ENCODE results near the gene AMPD3. TPM values are rescaled to one million over a fixed set of nuclear protein-coding genes. Genes with fewer than 3 reads are reported as not detected.

The AMPD3 gene
- total RNA-seq, 1 experiment from 2014 or later, result 12.5 TPM

DNA sequence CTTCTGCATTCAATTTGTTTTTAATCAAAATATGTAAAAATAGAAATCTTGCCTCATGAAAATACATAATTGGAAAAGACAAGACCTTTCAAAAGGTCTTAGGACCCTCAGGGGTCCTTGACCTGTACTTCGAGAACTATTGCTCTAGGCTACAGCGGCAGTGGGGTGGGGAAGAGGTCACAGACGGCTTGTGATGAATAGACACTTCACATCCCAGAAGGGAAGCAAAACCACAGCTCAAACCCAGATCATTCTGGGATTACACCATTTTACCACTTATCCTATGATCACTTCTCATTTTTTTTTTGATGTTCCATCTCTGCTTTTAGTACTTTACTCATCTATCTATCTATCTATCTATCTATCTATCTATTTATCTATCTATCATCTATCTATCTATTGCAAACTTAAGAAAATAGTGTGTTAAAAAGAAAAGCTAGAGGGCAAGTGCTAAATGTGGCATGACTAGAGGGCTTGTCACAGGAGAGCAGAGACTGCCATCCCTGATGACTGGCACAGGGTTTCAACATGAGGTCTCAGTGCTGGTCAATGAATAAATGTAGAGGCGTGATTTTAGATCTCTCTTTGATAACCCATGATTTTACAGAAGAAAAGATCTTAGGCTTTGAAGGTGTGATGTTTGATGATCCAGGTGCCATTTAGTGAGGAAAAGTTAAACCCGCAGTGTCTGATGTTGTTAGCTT lies 48.9 kb downstream of the AMPD3 start:
- H3K4me1 ChIP-seq (ENCODE audit: control insufficient read depth, insufficient read depth, low read length), result no peaks in the 10 kb centered on the region
- H3K36me3 ChIP-seq (ENCODE audit: control insufficient read depth, insufficient read depth, low read length), result no peaks in the 10 kb centered on the region
- no TSS peak for BruUV-seq (replicated peaks)
- intact Hi-C loops (cut with micrococcal nuclease; ENCODE audit: unreplicated experiment), result no loop called here
- ChIA-PET POLR2A (no interaction called here), CTCF (interaction anchor here (0.6 kb wide), 1 partner anchor 154 kb away, joined by 3 read pairs; no protein-coding TSS in a partner anchor)
- TF ChIP-seq SIN3A (IDR thresholded peaks at IDR 0.05; ENCODE audit: borderline replicate concordance, insufficient read depth, low read depth, low read length), result no peak
- no peak for TF ChIP-seq TCF7L2 (IDR thresholded peaks at IDR 0.05; ENCODE audit: low read depth, low read length)
- no peak for TF ChIP-seq POLR2AphosphoS5 (IDR thresholded peaks at IDR 0.05; ENCODE audit: low read depth, low read length)
- TF ChIP-seq, protein P1, sequence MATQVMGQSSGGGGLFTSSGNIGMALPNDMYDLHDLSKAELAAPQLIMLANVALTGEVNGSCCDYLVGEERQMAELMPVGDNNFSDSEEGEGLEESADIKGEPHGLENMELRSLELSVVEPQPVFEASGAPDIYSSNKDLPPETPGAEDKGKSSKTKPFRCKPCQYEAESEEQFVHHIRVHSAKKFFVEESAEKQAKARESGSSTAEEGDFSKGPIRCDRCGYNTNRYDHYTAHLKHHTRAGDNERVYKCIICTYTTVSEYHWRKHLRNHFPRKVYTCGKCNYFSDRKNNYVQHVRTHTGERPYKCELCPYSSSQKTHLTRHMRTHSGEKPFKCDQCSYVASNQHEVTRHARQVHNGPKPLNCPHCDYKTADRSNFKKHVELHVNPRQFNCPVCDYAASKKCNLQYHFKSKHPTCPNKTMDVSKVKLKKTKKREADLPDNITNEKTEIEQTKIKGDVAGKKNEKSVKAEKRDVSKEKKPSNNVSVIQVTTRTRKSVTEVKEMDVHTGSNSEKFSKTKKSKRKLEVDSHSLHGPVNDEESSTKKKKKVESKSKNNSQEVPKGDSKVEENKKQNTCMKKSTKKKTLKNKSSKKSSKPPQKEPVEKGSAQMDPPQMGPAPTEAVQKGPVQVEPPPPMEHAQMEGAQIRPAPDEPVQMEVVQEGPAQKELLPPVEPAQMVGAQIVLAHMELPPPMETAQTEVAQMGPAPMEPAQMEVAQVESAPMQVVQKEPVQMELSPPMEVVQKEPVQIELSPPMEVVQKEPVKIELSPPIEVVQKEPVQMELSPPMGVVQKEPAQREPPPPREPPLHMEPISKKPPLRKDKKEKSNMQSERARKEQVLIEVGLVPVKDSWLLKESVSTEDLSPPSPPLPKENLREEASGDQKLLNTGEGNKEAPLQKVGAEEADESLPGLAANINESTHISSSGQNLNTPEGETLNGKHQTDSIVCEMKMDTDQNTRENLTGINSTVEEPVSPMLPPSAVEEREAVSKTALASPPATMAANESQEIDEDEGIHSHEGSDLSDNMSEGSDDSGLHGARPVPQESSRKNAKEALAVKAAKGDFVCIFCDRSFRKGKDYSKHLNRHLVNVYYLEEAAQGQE (IDR thresholded peaks at IDR 0.05; ENCODE audit: insufficient read depth in 1 of 2, low read depth in 2 of 2, low read length in 1 of 2), result no peak
- TF ChIP-seq, protein P2, sequence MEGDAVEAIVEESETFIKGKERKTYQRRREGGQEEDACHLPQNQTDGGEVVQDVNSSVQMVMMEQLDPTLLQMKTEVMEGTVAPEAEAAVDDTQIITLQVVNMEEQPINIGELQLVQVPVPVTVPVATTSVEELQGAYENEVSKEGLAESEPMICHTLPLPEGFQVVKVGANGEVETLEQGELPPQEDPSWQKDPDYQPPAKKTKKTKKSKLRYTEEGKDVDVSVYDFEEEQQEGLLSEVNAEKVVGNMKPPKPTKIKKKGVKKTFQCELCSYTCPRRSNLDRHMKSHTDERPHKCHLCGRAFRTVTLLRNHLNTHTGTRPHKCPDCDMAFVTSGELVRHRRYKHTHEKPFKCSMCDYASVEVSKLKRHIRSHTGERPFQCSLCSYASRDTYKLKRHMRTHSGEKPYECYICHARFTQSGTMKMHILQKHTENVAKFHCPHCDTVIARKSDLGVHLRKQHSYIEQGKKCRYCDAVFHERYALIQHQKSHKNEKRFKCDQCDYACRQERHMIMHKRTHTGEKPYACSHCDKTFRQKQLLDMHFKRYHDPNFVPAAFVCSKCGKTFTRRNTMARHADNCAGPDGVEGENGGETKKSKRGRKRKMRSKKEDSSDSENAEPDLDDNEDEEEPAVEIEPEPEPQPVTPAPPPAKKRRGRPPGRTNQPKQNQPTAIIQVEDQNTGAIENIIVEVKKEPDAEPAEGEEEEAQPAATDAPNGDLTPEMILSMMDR (IDR thresholded peaks at IDR 0.05), result no peak
- in situ Hi-C loops (cut with HindIII; ENCODE audit: low pct_unique_long_range_greater_than_20kb, low sequenced_read_pairs), result no loop called here
- DNase-seq (ENCODE audit: low read depth, low spot score) (no peak), ATAC-seq (no peak)
- H3K9me3 ChIP-seq (ENCODE audit: control insufficient read depth, insufficient read depth, low read depth, low read length), result no peaks in the 10 kb centered on the region
- no peak overlapping the region for H3K27ac ChIP-seq (ENCODE audit: low read length)
- H3K4me3 ChIP-seq (ENCODE audit: low read depth in 2 of 2, low read length in 2 of 2), result no peak overlapping the region
- no peaks in the 10 kb centered on the region for H3K27me3 ChIP-seq (ENCODE audit: control insufficient read depth, insufficient read depth, low read length)

DNA sequence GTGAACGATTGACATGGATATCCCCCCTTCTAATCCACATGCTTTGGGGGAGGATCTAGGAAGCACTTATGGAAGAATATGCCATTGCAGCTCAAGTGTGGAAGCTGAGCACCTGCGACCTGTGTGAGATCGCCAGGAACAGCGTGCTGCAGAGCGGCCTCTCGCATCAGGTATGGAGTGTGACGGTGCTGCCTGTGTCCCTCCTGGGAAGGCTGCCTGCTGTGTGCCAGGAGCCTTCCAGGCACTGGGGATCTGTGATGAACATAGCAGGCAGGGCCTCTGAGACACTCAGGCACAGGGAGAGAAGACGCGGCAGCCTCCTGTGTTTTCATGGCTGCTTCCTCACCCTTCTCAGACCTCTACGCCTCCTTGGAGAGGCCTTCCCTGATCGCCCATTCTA lies 49.4 kb downstream of the AMPD3 start:
- TF ChIP-seq, protein P2 (IDR thresholded peaks at IDR 0.05), result no peak
- TF ChIP-seq TCF7L2 (IDR thresholded peaks at IDR 0.05; ENCODE audit: low read depth, low read length) (no peak), POLR2AphosphoS5 (IDR thresholded peaks at IDR 0.05; ENCODE audit: low read depth, low read length) (no peak), SIN3A (IDR thresholded peaks at IDR 0.05; ENCODE audit: borderline replicate concordance, insufficient read depth, low read depth, low read length) (no peak)
- TF ChIP-seq, protein P1 (IDR thresholded peaks at IDR 0.05; ENCODE audit: insufficient read depth in 1 of 2, low read depth in 2 of 2, low read length in 1 of 2), result no peak
- ChIA-PET CTCF (no interaction called here), POLR2A (no interaction called here)
- in situ Hi-C loops (cut with HindIII; ENCODE audit: low pct_unique_long_range_greater_than_20kb, low sequenced_read_pairs) (no loop called here), intact Hi-C loops (cut with micrococcal nuclease; ENCODE audit: unreplicated experiment) (no loop called here)
- Histone ChIP-seq H3K4me3 (ENCODE audit: low read depth in 2 of 2, low read length in 2 of 2) (no peak overlapping the region), H3K36me3 (ENCODE audit: control insufficient read depth, insufficient read depth, low read length) (no peaks in the 10 kb centered on the region), H3K27ac (ENCODE audit: low read length) (no peak overlapping the region), H3K27me3 (ENCODE audit: control insufficient read depth, insufficient read depth, low read length) (no peaks in the 10 kb centered on the region), H3K4me1 (ENCODE audit: control insufficient read depth, insufficient read depth, low read length) (no peaks in the 10 kb centered on the region), H3K9me3 (ENCODE audit: control insufficient read depth, insufficient read depth, low read depth, low read length) (no peaks in the 10 kb centered on the region)
- no peak for ATAC-seq
- no peak for DNase-seq (ENCODE audit: low read depth, low spot score)
- BruUV-seq (replicated peaks), result no TSS peak

Data from Panc1 (cell line).